ENCODE measurements around the gene SLC28A1. TPM values are rescaled to one million over a fixed set of nuclear protein-coding genes. Genes with fewer than 3 reads are reported as not detected.

SLC28A1 gene
- not detected for total RNA-seq
- long read RNA-seq: 0 reads

DNA sequence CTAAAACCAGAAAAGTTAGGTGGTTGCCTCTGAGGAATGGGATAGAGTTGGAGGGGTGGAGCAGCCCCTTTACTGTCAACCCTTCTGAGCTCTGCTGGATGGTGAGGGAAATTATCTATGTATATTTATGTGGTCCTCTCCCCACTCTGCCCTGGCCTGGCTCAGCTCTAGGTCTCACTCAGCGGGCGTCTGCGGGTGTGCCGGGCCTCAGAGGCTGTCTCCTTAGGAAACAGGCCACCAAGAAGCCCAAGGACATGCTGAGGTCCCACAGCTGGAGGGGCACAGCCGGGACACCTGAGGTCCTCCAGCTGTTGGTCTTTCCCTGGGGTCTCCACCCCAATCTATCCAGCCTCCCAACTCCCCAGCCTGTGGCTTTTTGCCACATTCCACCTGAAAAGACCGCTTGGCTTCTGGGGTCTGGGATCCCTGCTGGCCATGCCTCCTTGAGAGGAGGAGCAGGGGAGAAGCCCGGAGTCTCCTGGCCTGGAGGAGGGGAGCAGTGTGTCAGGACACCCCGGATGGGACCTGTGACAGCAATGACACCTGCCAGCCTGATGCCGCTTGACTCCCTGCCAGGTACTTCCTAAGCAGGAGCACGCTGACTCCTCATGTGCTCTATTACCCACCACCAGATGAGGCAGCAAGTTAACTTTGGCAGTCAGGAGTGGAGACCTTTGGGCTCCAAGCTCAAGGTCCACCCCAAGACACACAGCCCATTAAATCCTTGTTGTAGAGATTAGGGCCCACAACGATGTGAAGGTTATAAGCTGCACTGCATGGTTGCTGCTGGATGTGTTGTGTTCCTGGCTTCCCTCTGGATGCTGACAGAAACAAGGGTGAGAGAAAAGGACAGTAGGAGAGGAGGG, at the start of gene SLC28A1:
Gene SLC28A1 (plus strand): TSS at position 747 of the 866 bp plus-strand sequence. CDS start 3,099 bp downstream, outside the sequence.
- peak in 1 of 2 donors; percentile 12 for DNase-seq
- intact Hi-C loops (cut with DNase I, micrococcal nuclease): loop anchor here in 1 of 2 donors (10.0 kb wide), 1 partner anchor 289 kb away; no protein-coding TSS in a partner anchor
- peak; percentile 69 for ATAC-seq

GRCh38 chr15:84834969-84835368, 49.5 kb upstream of the SLC28A1 start:
- intact Hi-C loops (cut with DNase I, micrococcal nuclease): no loop called here
- no peak for ATAC-seq
- DNase-seq: no peak

DNA sequence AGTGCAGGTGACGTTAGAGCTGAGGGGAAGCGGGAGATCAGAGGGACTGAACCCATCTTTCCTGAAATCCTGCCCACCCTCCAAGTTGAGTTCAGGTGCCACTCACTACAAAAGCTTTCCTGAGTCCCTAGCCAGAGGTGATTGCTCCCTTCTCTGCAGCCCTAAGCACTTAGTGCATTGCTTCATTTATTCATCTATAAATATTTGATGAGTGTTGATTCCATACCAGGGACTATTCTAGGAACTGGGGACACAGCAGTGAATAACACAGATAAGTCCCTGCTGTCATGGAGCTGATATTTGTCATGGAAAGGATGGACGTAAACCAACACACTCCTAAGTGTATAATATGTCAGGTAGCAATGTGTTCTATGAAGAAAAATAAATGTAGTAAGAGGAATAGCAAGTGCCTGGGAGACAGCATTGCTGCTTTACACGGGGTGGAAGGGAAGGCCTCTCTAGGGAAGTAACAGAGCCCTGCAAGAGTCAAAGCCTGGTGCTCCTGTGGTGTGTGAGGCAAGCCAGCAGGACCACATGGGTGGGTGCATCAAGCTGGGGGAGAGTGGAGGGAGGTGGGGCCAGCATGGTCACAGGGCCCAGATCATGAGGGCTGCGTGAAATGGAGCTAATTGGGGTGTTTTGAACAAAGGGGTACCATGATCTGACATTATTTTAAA, 48.7 kb upstream of the SLC28A1 start:
- intact Hi-C loops (cut with DNase I, micrococcal nuclease): no loop called here
- no peak for ATAC-seq
- DNase-seq: no peak

- DNase-seq (no peak), ATAC-seq (no peak)
- intact Hi-C loops (cut with DNase I, micrococcal nuclease): no loop called here
Observed at GRCh38 chr15:84836844-84837243, 47.6 kb upstream of the SLC28A1 start.

DNA sequence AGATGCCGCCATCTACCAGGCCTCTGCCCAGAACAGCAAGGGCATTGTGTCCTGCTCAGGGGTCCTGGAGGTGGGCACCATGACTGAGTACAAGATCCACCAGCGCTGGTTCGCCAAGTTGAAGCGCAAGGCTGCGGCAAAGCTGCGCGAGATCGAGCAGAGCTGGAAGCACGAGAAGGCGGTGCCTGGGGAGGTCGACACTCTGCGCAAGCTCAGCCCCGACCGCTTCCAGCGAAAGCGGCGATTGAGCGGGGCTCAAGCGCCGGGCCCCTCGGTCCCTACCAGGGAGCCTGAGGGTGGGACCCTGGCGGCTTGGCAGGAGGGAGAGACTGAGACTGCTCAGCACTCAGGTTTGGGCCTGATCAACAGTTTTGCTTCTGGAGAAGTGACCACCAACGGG, 44.7 kb upstream of the SLC28A1 start:
- no peak for DNase-seq
- intact Hi-C loops (cut with DNase I, micrococcal nuclease): loop anchor here in 1 of 2 donors (10.0 kb wide), 1 partner anchor 95 kb away; no protein-coding TSS in a partner anchor
- ATAC-seq: no peak

DNA sequence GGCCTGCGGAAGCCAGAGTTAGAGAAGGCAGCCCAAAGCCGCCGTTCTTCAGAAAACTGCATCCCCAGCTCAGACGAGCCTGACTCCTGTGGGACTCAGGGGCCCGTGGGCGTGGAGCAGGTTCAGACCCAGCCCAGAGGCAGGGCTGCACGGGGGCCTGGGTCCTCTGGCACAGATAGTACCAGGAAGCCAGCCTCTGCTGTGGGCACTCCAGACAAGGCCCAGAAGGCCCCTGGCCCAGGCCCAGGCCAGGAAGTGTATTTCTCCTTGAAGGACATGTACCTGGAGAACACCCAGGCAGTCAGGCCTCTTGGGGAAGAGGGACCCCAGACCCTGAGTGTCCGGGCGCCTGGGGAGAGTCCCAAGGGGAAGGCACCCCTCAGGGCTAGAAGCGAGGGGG, 44.2 kb upstream of the SLC28A1 start:
- ATAC-seq: peak; percentile 23
- intact Hi-C loops (cut with DNase I, micrococcal nuclease): loop anchor here in 1 of 2 donors (10.0 kb wide), 1 partner anchor 95 kb away; no protein-coding TSS in a partner anchor
- DNase-seq: no peak

GRCh38 chr15:84840741-84841429, 43.6 kb upstream of the SLC28A1 start:
- intact Hi-C loops (cut with DNase I, micrococcal nuclease): loop anchor here in 1 of 2 donors (10.0 kb wide), 1 partner anchor 94 kb away; no protein-coding TSS in a partner anchor
- DNase-seq (peak; percentile 55 to 81), ATAC-seq (peak; percentile 91)

GRCh38 chr15:84842781-84843180, 41.7 kb upstream of the SLC28A1 start:
- DNase-seq (no peak), ATAC-seq (no peak)
- intact Hi-C loops (cut with DNase I, micrococcal nuclease): loop anchor here in 1 of 2 donors (10.0 kb wide), 1 partner anchor 92 kb away; no protein-coding TSS in a partner anchor

DNA sequence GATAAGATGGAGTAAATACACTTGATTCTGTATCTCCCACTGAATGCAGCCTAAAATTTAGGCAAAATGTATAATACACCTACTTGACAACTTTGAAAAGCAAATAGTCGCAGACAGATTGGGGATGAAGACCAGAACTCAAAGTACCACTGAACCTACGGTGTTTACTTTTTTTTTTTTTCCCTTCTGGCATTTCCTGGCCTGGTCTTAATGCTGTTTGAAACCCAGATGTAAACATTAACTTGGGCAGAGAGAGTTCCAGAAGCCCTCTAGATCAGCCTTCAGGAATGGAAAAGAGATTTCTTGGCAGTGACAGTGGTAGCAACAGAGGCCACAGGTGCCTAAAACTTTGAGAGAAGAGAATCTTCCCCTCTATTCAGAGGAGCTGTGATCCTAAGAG, 39.5 kb upstream of the SLC28A1 start:
- peak; percentile 20 for ATAC-seq
- intact Hi-C loops (cut with DNase I, micrococcal nuclease): loop anchor here in 1 of 2 donors (10.0 kb wide), 1 partner anchor 90 kb away; no protein-coding TSS in a partner anchor

GRCh38 chr15:84845631-84846030, 38.8 kb upstream of the SLC28A1 start:
- intact Hi-C loops (cut with DNase I, micrococcal nuclease): loop anchor here in 1 of 2 donors (10.0 kb wide), 1 partner anchor 89 kb away; no protein-coding TSS in a partner anchor
- DNase-seq (peak in 1 of 2 donors; percentile 80), ATAC-seq (peak; percentile 73)

More for the DNA sequence above, 39.5 kb upstream of the SLC28A1 start:
- DNase-seq: no peak

DNA sequence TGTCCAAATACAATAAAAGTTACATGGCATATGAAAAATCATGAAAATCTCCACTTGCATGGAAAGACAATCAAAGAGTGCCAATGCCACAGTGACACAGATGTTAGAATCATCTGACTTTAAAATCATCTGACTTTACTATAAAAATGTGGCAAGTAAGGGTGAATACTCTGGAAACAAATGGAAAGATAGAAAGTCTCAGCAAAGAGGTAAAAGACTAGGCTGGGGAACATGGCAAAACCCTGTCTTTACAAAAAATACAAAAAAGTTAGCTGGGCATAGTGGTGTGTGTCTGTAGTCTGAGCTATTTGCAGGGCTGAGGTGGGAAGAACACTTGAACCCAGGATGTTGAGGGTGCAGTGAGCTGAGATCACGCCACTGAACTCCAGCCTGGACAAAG, 38.2 kb upstream of the SLC28A1 start:
- no peak for ATAC-seq
- intact Hi-C loops (cut with DNase I, micrococcal nuclease): loop anchor here in 1 of 2 donors (10.0 kb wide), 1 partner anchor 89 kb away; no protein-coding TSS in a partner anchor
- no peak for DNase-seq

GRCh38 chr15:84847382-84847781, 37.1 kb upstream of the SLC28A1 start:
- DNase-seq (no peak), ATAC-seq (no peak)
- intact Hi-C loops (cut with DNase I, micrococcal nuclease): loop anchor here in 1 of 2 donors (10.0 kb wide), 1 partner anchor 87 kb away; no protein-coding TSS in a partner anchor

DNA sequence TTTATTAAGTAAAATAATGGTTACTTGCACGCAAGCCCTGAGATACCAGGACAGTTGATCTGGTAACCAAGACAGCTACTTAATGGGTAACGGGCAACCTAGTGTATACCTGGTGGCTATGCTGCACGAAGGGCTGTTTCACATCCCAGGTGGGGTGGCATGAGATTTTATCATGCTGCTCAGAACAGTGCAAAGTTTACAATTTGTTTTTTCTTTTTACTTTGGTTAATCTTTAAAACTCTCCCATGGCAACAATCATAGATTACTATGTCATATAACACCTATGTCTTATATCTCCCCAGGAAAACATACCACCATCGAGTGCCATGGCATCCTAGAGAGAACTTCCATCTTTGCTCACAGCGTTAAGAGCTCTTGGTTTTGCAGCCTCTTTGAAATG, 32.2 kb upstream of the SLC28A1 start:
- intact Hi-C loops (cut with DNase I, micrococcal nuclease): no loop called here
- ATAC-seq: peak; percentile 82
- DNase-seq: no peak

- ATAC-seq: peak; percentile 36
- intact Hi-C loops (cut with DNase I, micrococcal nuclease): no loop called here
- no peak for DNase-seq
Observed at GRCh38 chr15:84855136-84855535, 29.3 kb upstream of the SLC28A1 start.

- intact Hi-C loops (cut with DNase I, micrococcal nuclease): no loop called here
- ATAC-seq (no peak), DNase-seq (no peak)
Observed at GRCh38 chr15:84855765-84856164, 28.7 kb upstream of the SLC28A1 start.

DNA sequence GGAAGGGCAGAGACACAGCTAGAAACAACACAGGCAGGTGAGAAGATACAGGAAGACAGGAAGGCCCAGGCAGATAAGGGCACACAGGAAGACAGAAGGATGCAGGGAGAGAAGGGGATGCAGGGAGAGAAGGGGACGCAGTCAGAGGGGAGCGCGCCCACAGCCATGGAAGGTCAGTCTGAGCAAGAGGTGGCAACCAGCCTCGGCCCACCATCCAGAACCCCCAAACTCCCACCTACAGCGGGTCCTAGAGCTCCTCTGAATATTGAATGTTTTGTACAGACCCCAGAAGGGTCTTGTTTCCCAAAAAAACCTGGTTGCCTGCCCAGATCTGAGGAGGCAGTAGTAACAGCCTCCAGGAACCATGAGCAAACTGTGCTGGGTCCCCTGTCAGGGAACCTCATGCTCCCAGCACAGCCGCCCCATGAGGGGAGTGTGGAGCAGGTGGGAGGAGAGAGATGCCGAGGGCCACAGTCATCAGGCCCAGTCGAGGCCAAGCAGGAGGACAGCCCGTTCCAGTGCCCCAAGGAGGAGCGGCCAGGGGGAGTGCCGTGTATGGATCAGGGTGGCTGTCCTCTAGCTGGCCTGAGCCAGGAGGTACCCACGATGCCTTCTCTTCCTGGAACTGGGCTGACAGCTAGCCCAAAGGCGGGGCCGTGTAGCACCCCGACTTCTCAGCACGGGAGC, 27.6 kb upstream of the SLC28A1 start:
- no peak for DNase-seq
- intact Hi-C loops (cut with DNase I, micrococcal nuclease): no loop called here
- ATAC-seq: no peak

GRCh38 chr15:84857418-84858004, 27.0 kb upstream of the SLC28A1 start:
- DNase-seq: no peak
- no peak for ATAC-seq
- intact Hi-C loops (cut with DNase I, micrococcal nuclease): no loop called here

- intact Hi-C loops (cut with DNase I, micrococcal nuclease): no loop called here
- DNase-seq (no peak), ATAC-seq (no peak)
Observed at GRCh38 chr15:84858231-84858630, 26.2 kb upstream of the SLC28A1 start.
